ENCODE measurements around the gene CPO.

- no peak for TF ChIP-seq POLR2A (IDR thresholded peaks at IDR 0.05; ENCODE audit: low read length)
- no peak for TF ChIP-seq GATA1 (IDR thresholded peaks at IDR 0.05; ENCODE audit: low read depth, low read length)
Observed at GRCh38 chr2:206936843-206937230, 2.5 kb upstream of the CPO start.
